Lung microvascular endothelial cell (primary cell): ENCODE results near the gene ANKRD6. TPM values are rescaled to one million over a fixed set of nuclear protein-coding genes. Genes with fewer than 3 reads are reported as not detected.

Source experiments
- DNase-seq, 2 donors: peaks; one replicate each; pipeline versions ENCODE4 v3.0.0 to v3.0.0-alpha.2; 2010; ENCODE audit warnings: low read depth in 2 of 2
- total RNA-seq: library from RNA; depleted of rRNA; stranded (reverse); fragments of >200 nt; gene quantifications from 2 replicates; pipeline ENCODE4 v1.2.1, GENCODE V29; 2014

Gene ANKRD6
- total RNA-seq, 1 donor from 2014 or later, result 13.9 TPM

DNA sequence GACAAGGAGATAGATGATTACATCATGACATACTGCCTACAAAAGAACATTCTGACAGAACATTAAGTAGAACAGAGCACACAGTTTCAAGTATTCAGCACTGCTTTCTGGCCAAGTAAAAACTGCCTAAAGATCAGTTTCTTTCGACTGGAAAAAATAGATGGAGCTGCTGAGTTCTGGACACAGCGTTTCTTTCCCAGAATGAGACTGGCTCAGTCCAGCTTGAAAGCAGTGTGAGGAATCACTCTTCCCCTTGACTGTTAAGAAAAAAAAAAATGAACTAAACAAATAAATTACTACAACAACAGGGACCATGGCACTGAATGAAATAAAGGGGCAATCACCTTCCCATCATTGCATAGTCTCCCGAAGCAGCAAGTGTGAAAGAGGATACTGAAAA is 210.0 kb downstream of the ANKRD6 start:
- DNase-seq, result no peak

DNA sequence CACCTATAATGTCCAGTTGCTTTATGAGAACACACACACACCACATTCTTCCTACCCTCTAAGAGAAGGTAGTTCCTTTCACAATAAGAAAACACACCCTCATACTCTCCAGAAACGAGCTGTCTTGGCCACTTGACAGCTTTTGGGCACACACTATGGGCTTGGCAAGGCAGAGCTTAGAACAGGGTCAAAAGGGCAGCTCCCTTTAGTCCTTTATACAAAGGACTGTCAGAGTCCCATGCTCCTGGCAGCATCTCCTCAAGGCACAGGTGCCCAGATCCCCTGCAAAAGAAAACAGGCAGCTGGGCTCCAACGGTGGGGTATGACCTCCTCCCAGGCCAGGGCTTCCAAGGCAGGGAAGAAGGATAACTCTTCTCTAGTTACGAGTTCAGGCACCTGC is 210.5 kb downstream of the ANKRD6 start:
- no peak for DNase-seq

DNA sequence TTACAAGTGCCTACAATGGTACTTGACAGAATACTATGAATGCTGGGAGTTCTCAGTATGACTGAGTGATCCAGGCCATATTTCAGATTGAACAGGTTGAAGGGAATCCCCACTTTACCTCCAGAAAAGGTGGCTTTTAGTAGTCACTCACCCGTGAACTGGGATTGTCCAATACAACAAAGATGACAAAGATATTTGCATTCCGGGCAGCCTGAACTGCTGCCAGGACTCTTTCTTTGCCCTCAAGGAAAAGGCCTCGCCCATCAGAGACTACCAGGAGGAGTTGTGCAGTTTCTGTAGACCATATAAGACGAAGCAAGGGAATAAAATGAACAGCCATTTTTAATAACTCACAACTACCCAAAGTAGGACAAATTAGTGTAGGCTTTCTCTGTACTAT is 211.9 kb downstream of the ANKRD6 start:
- no peak for DNase-seq

DNA sequence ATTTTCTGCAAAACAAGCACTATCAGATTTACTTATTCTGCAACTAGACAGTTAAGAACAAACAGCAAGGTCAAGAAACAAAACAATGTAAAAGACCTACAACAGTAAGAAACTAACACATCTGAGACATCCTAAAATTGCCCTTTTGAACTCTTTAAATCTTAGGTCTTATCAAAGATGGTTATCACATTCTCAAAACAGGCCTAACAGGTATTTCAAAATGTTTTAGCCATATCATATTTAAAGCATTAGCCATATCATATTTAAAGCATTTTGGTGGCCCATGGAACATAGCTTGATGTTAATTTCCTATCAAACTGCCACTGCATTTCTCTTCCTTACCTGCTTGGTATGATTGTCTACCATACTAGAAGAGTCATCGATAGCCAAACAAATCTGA is 216.7 kb downstream of the ANKRD6 start:
- no peak for DNase-seq

DNA sequence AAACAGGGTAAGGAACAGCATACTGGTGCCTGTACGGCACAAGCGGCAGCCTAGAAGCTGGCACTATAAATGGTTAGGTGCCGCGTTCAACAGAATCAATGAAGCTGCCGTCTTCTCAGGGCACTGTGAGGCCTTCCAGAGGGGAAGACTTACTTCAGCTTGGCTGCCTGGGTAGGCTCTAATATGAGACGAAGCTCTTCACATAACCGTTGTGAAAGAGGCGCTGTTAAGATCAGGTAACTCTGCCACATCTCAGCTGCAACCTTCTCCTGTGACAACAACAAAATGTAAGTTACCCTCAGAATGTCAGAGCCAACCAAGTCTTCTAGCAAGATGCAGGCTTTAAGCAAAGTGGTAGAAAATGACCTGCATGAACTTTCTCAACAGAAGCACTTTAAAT is 217.6 kb downstream of the ANKRD6 start:
- no peak for DNase-seq

DNA sequence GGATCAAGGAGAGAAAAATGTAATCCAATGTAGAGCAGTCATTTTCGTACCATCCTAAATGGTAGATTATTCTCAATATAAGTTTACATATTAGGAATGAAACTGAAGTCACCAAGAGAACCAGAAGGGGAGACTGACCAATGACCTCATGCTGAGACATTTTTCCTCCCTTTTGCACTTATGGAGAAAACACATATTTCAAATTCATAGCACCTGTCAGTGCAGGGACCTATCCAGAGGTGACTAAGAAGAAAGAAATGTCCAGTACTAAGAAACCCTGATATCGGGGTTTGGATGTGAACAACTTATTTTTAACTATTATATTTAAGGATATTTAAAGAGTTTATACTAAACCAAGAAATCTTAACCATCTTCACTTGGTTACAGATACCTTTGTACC is 222.2 kb downstream of the ANKRD6 start:
- peak in 1 of 2 donors; percentile 63 for DNase-seq

DNA sequence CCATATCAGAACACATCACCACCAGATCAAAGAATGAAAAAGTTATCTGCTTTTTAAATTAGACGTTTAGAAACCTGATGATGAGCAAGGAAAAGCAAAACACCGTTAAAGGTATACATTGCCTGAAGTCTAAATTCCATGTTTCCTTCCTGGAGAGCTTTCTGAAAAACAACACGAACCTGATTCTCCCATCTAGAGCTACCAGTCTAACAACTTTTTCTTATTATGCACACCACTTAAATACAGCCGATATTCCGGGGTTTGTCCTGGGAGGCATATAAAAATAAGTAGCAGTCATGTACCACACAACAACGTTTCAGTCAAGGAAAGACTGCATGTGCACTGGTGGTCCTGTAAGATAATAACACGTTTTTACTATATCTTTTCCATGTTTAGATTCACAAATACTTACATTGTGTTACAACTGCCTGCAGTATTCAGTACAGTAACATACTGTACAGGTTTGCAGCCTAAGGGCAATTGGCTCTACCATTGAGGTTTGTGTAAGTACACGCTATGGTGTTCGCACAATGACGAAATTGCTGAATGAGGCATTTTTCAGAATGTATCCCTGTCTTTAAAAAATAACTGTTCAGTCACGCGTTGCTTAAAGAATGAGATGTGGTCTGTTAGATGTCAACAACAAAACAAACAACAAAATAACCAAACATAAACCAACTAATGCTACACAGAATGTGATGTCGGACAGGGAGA is 224.7 kb downstream of the ANKRD6 start:
- DNase-seq, result no peak

DNA sequence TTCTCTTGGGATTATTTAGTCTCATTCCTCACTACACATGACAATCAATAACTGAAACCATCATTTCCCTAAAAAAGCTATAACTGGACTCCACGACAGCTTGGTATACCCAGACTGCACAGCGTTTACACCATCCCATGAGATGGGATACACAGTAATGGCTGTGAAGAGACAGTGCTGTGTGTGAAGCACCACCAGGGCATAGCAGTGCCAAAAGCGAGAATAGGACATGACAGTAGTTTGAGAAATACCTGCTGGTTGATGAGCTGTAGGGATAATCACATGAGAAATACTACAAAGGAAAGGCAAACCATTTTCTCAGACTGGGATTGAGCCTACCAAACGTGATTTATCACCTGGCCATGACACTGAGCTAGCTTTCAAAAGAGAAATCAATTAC is 228.0 kb downstream of the ANKRD6 start:
- no peak for DNase-seq

DNA sequence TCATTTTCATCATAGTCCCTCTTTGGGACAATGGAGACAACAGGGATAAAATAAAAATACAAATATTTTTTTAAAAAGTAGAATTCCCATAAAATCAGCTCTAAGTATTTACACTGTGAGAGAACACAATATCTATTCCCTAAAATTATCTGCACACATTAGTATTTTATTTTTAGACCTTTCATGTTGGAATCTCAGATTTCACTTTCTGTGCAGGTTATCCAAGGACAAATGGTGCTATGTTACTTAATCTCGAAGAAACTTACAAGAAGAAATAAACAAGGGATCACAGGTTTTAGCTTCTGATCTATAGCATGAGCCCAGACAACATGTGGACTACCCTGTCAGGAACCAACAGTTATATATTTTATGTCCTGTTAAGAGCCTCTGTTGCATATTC is 228.6 kb downstream of the ANKRD6 start:
- no peak for DNase-seq

DNA sequence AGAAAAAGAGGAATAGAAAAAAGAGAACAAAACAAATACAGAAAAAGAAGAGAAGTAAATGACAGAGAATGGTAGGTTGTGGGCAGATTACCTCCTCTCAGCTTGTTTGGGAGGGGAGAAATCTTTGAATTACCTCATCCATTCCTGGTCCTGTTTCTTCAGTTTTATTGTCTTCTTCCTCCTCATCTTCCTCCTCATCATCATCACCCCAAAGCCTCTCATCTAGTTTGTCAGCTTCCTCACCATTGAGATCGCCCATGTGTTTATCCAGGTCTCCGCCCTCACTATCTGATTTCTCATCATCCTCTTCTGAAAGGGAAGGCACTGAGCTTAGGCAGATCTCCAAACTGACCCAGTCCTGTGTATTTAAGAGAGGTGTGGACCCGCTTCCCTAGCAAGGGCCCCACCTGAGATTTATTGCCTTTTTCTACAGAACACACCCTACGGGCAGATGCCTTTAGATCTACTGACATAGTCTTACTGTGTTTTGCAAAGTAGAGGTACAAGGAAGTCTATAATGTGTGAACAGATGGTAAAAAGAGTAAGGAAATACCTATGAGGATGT is 229.8 kb downstream of the ANKRD6 start:
- DNase-seq, result no peak

DNA sequence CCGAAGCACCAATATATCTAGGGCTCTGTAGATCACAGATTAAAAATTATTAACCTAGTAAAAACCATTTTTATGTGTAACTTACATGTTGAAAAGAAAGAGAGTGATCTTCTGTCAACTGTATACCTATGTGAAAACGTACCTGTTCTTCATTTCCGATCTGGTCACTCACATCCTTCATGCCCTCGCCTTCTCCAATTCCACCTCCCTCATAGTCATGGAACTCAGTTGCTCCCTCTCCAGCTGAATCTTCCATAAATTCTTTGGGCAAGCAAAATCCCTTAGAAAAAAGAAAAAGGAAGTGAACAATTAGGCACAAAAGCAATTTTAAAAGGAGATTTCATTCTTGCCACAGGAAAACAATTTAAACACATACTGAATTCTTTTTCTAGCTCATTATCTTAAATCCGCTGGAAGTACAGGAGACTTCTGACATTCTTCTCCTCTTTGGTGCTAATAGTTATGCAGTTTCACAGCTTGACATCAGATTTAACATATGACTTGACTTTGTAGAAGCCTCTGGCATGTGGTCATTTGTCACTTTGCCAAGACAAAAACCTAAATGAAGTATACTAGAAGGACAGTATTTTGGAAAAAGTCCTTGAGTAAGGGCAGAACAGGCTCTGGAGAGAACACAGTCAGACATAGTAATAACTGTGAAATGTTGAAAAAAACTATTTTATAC is 235.1 kb downstream of the ANKRD6 start:
- DNase-seq, result no peak

DNA sequence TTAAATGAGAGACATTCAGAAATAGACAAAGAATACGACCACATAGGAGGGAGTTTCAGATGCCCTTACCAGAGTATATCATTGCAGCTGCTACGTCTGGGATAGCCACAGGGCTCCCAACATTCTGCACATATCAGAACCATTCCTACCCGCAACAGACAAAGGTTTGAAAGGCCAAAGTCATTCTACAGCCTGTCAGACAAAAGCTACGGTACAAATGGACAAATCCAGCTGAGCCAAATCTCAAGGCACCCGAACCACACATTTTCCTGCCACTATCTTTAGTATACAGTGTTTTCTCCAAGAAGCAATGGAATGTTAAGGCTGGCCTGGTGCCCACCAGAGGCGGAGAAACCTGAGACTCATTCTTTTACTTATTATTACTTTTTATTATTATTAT is 236.1 kb downstream of the ANKRD6 start:
- DNase-seq, result no peak

DNA sequence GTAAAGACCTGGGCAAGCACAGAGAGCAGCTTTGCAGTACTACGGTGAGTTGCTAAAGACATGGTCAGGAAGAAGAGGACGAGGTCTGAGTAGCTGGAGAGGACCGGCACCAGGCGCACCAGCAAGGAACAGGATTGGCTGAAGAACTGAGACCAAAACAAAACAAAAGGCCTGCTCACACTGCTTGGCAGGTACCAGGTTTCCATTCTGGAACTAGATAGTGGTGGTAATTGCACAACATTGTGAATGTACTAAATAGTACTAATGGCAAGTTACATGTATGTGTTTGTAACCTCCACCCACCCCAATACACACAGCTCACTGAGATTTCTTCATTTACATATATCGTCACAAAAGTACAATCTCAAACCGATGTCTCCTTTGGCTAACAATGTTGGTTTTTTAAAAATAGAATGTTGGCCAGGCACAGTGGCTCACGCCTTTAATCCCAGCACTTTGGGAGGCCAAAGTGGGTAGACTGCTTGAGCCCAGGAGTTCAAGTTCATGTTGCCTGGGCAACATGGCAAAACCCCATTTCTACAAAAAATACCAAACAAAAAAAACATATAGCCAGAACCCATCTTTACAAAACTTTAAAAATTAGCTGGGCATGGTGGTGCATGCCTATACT is 238.1 kb downstream of the ANKRD6 start:
- DNase-seq, result no peak

DNA sequence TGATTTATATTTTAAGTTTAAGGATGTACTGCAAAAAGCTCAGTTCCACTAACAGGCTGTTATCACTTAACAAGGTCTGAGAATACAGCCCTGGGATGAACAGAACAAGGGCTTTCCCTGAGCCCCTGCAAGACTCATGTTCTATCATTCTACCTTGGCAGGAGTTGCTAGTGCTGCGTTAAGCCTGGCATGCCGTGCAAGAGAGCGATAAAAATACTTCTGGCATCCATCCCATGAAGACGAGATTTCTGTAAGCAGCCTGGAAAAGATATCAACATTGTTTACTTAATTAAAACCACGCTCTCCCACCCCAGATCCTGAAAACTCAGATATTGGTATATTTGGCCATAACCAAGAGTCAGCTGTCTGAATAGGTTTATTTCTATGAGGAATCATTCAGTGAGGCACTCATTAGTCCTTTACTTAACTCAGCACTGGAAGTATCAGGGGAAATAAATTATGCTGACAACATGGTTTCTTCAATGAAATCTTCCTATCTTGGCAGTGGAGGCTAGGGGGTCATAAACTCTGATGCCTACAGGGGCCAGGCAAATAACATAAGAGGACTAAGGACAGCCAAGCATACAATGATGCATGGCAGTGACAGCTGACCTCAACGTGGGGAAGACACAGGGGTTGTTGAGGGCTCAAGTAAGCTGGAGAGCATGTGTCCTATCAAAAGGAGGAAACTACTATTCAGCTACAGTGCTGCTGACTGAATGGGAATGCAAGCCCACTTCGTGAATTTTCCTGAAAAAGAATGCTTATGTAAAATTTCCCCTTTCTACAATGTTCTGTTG is 243.2 kb downstream of the ANKRD6 start:
- no peak for DNase-seq

DNA sequence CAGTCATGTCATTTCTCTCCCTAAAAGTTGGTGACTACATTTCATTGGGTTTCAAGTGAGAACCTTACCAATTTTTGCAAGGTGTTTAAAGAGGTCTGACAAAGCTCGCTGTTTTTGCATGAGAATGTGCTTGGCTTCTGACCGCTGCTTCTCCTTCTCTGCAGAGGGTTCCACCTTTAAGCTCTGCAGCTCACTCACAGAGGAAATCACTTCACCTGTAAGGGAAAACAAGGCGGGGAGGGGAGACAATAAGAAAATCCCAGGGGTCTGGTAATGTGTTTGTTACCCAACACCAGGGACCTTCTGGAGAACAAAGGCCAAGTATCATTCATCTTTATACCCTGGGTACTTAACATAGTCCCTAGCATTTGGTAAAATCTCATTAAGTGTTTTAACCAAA is 245.6 kb downstream of the ANKRD6 start:
- no peak for DNase-seq

DNA sequence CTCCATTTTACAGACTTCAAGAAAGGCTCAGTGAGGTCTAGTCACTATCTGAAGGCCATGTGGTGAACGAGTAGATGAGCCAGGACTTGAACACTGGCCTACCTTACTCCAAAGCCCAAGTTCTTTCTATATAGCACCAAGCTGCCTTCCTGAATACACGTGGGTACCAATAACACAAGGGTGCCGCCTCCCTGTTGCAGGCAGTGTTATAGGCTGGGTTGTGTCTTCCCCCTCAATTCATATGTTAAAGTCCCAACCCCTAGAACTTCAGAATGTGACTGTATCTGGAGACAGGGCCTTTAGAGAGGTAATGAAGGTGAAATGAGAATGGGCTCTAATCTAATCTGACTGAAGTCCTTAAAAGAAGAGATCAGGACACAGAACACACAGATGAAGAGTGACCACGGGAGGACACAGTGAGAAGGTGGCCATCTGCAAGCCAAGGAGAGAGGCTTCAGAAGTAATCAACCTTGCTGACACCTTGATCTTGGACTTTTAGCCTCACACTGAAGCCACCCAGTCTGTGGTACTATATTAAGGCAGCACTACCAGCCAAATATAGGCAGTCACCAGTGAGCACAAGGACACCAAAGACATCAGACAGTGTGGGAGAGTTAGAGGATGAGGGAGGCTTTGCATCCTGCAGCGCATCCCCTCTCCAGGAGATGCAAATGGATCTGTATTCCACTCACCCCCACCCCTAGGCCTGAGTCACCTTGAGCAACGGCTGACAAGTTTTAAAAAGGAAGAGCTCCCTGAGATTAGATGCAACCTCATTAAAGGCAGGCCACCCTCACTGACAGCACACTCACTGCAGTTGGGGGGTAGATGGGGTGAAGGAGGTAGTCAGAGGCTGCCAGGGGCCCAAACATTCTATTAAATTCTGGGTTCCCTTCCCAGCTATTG is 246.5 kb downstream of the ANKRD6 start:
- no peak for DNase-seq

DNA sequence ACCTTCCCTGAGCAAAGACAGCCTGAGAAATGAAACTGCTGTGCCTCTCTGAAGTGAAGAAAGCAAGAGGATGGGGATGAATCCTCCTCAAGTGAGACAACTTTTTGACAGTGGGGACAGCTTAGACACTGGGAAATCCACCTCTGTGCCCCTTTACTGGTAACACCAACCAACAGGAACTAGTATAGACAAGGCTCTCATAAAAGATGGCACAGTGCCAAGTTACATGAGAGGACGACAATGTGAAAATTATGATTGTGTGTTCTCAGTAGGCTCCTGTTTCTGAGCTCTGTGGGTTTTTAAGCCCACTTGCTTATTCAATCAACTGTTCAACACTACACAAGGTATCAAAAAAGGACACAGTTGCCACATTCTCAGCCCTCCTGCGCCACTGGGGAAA is 247.2 kb downstream of the ANKRD6 start:
- peak; percentile 19 to 64 for DNase-seq

DNA sequence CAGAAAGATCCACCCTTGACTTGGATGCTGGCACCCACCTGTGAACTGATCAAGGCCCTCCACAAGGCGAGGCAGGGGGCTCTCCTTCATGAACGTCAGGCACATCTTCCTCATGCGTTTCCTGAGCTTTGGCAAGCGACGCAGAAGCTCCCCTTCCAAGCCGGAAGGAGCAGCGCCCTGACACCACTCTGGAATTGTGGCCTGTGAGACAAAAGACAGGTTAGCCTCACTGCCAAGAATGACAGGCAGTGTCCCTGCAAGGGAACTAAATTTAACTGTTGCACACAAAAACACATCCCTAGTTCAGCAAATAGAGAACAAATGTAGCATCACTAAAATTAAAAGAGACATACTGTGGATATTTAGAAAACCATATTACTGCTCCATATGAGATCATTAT is 247.6 kb downstream of the ANKRD6 start:
- no peak for DNase-seq

DNA sequence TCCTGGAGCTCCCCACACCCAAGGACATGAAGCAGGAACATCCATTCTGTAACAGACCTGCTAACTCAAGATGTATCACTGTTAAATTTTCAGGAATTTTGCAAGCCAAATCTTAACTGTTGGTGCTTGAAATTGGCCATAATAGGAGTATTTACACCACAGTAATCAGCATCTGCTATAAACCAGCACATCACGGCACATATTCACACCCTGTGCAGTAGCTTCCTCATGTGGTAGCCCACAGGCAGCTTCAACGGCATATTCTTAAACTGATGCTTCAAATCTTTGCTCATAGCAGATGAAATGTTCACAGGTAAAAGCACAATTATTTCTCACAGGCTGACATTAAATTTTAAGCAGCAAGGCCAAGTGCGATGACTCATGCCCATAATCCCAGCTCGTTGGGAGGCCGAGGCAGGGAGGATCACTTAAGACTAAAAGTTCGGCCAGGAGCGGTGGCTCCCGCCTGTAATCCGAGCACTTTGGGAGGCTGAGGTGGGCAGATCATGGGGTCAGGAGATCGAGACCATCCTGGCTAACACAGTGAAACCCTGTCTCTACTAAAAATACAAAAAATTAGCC is 249.1 kb downstream of the ANKRD6 start:
- no peak for DNase-seq

DNA sequence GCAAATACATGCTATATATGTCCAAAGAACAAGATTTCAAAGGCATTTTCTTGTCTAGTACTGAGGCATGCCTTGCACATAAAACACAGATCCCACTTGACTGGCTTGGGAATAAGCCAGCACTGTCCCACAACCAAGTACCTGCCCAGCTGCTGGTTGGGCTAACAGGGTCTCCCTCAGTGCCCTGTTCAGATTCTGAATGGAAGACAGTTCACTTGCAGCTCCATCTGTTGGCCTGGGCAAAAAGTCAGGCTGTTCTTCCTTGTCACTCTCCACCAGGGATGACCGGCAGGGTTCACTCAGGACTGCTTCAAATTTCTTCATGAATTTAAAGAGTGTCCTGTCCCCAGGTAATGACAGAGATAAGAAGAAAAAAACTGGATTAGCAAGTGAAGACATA is 250.0 kb downstream of the ANKRD6 start:
- no peak for DNase-seq
